ENCODE results near the gene THBS1.

The THBS1 gene

GRCh38 chr15:39629906-39630305, 49.0 kb downstream of the THBS1 start:
- no peak for FAIRE-seq
- DNase-seq (ENCODE audit: insufficient read length, low spot score), result no peak
- no peak for TF ChIP-seq CTCF (IDR thresholded peaks at IDR 0.05; ENCODE audit: insufficient read depth, missing control alignments)

- no peak for TF ChIP-seq CTCF (IDR thresholded peaks at IDR 0.05; ENCODE audit: insufficient read depth, missing control alignments)
- DNase-seq (ENCODE audit: insufficient read length, low spot score) (no peak), FAIRE-seq (no peak)
These were observed 50.5 kb downstream of the THBS1 start for GRCh38 chr15:39631357-39631756.

GRCh38 chr15:39638041-39638440, 57.2 kb downstream of the THBS1 start:
- DNase-seq (ENCODE audit: insufficient read length, low spot score) (no peak), FAIRE-seq (no peak)
- no peak for TF ChIP-seq CTCF (IDR thresholded peaks at IDR 0.05; ENCODE audit: insufficient read depth, missing control alignments)

- no peak for FAIRE-seq
These were observed 58.2 kb downstream of the THBS1 start for GRCh38 chr15:39639037-39639436.

DNA sequence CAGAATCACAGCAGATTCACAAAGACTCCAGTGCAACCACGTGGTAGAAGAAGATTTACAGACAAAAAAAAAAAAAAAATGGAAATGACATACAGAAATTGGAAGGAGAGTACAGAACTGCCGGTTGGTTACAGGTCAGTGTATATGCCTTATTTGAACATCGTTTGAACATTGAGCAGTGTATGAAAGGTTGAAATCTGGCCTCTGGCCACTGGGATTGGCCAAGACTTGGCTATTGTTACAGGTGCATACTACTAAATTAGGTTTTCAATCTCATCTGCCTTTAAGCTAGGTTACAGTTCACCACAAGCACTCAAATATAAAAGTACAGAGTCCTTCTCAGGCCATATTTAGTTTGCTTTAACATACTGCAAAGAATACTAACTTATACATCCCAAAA, 59.8 kb downstream of the THBS1 start:
- TF ChIP-seq CTCF (IDR thresholded peaks at IDR 0.05; ENCODE audit: insufficient read depth, missing control alignments), result no peak
- no peak for DNase-seq (ENCODE audit: insufficient read length, low spot score)
- FAIRE-seq, result no peak

More at GRCh38 chr15:39639037-39639436, 58.2 kb downstream of the THBS1 start:
- no peak for TF ChIP-seq CTCF (IDR thresholded peaks at IDR 0.05; ENCODE audit: insufficient read depth, missing control alignments)
- no peak for DNase-seq (ENCODE audit: insufficient read length, low spot score)

- TF ChIP-seq CTCF (IDR thresholded peaks at IDR 0.05; ENCODE audit: insufficient read depth, missing control alignments), result no peak
- no peak for FAIRE-seq
- no peak for DNase-seq (ENCODE audit: insufficient read length, low spot score)
These were observed 60.5 kb downstream of the THBS1 start for GRCh38 chr15:39641191-39641889.

DNA sequence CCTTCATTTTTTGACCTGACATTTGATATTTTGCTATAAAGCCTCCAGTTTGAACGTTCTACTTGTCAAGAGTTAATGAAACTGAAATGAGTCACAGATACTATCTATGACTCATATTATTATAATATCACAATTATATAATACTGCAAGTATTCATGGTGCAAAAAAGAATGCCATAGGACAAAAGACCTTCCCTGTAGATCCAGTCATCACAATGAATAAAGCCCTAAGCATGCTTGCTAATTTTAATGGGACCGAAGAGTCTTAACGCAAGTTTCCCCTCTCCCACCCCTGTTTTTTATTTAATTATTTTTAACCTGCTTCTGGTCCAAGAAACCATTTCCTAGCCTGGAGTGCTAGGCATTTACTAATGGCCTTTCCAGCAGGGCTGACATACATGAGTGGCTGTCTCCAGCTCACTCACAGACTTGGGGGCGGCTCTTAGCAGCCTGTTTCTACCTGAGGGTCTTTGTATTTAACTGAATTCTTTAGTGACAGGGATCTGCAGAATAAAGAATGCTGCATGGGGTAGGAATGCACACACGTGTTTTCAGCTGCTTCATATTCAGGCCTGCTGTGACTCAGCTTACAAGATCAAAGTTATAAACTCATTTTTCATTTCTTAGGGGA, 61.2 kb downstream of the THBS1 start:
- no peak for TF ChIP-seq CTCF (IDR thresholded peaks at IDR 0.05; ENCODE audit: insufficient read depth, missing control alignments)
- FAIRE-seq, result no peak
- no peak for DNase-seq (ENCODE audit: insufficient read length, low spot score)
